Smooth muscle cell (in vitro differentiated cells): ENCODE results near the gene PHF14. TPM values are rescaled to one million over a fixed set of nuclear protein-coding genes. Genes with fewer than 3 reads are reported as not detected.

ENCODE experiments used
- DNase-seq: peaks from one replicate; lab custom pipeline; 2025; ENCODE audit not compliant: unreplicated experiment; lab: John Stamatoyannopoulos, UW
- H2AFZ ChIP-seq: fragments of 200-600 bp; sonication (generic); 2 replicates; pipeline ENCODE4 v1.6.0; 2016; ENCODE audit warnings: antibody characterized with exemption, low read depth, mild to moderate bottlenecking
- H3F3A ChIP-seq: fragments of 200-600 bp; sonication (generic); 2 replicates; pipeline ENCODE4 v1.6.0; 2017; ENCODE audit warnings: antibody characterized with exemption, low read depth
- H3K27ac ChIP-seq: fragments of 200-600 bp; sonication (generic); 2 replicates; pipeline ENCODE4 v1.5.1; 2016; ENCODE audit warnings: low read depth, mild to moderate bottlenecking
- H3K27me3 ChIP-seq: fragments of 200-600 bp; sonication (generic); 2 replicates; pipeline ENCODE4 v1.6.1; 2016; ENCODE audit warnings: low read depth, mild to moderate bottlenecking
- H3K36me3 ChIP-seq: fragments of 200-600 bp; sonication (generic); 2 replicates; pipeline ENCODE4 v1.5.1; 2016; ENCODE audit warnings: low read depth
- H3K4me1 ChIP-seq: fragments of 200-600 bp; sonication (generic); 2 replicates; pipeline ENCODE4 v1.5.1; 2016; ENCODE audit warnings: low read depth
- H3K4me2 ChIP-seq: fragments of 200-600 bp; sonication (generic); 2 replicates; pipeline ENCODE4 v1.6.0; 2016; ENCODE audit warnings: mild to moderate bottlenecking
- H3K4me3 ChIP-seq: fragments of 200-600 bp; sonication (generic); 2 replicates; pipeline ENCODE4 v1.5.1; 2016; ENCODE audit warnings: mild to moderate bottlenecking
- H3K79me2 ChIP-seq: fragments of 200-600 bp; sonication (generic); 2 replicates; pipeline ENCODE4 v1.6.0; 2016; ENCODE audit warnings: low read depth, mild to moderate bottlenecking
- H3K9ac ChIP-seq: fragments of 200-600 bp; sonication (generic); 2 replicates; pipeline ENCODE4 v1.6.0; 2016; ENCODE audit warnings: low read depth
- H3K9me3 ChIP-seq: fragments of 200-600 bp; sonication (generic); replicated peaks from 2 replicates; pipeline ENCODE4 v1.5.1; 2016; ENCODE audit warnings: low read depth
- H4K20me1 ChIP-seq: fragments of 200-600 bp; sonication (generic); 2 replicates; pipeline ENCODE4 v1.6.0; 2016; ENCODE audit warnings: low read depth
- WGBS: methylation state at CpG from one replicate; pipeline ENCODE4 v1.1.7; 2016; ENCODE audit warnings: low lambda C conversion rate; 5-methylcytosine and 5-hydroxymethylcytosine counted together
- polyA plus RNA-seq: library from polyadenylated mRNA; unstranded; fragments of >200 nt; fragmentation: Nextera tagmentation; extraction: Ambion mirVana; gene quantifications from 2 replicates; pipeline ENCODE4 v1.2.1, GENCODE V29; 2016
- total RNA-seq: library from RNA; depleted of rRNA; stranded (reverse); fragments of >200 nt; gene quantifications from 2 replicates; pipeline ENCODE4 v1.2.3, GENCODE V29; 2014
- TF ChIP-seq, protein P1 (sequence below): fragments of 200-600 bp; sonication (generic); IDR thresholded peaks from 2 replicates; pipeline ENCODE4 v1.5.1; 2017; ENCODE audit warnings: borderline replicate concordance, mild to moderate bottlenecking, antibody characterized with exemption; ENCODE audit not compliant: insufficient read depth, poor library complexity, severe bottlenecking

Gene PHF14
- total and polyA plus RNA-seq, 2 experiments from 2014 or later, result 13.2 to 29.2 TPM

GRCh38 chr7:11203683-11204082, 230.0 kb downstream of the PHF14 start:
- Histone ChIP-seq H3K27ac (no peak overlapping the region), H3K36me3 (no peaks in the 10 kb centered on the region), H3K27me3 (no peaks in the 10 kb centered on the region), H2AFZ (no peak overlapping the region), H4K20me1 (no peaks in the 10 kb centered on the region), H3K4me1 (no peaks in the 10 kb centered on the region), H3K4me2 (no peak overlapping the region), H3K9me3 (no peaks in the 10 kb centered on the region), H3K4me3 (no peak overlapping the region), H3F3A (no peaks in the 10 kb centered on the region), H3K79me2 (no peaks in the 10 kb centered on the region), H3K9ac (no peak overlapping the region)
- no peak for DNase-seq
- whole genome bisulfite sequencing, result 95% methylated on average over 3 of the region's 3 CpGs
- TF ChIP-seq, protein P1, sequence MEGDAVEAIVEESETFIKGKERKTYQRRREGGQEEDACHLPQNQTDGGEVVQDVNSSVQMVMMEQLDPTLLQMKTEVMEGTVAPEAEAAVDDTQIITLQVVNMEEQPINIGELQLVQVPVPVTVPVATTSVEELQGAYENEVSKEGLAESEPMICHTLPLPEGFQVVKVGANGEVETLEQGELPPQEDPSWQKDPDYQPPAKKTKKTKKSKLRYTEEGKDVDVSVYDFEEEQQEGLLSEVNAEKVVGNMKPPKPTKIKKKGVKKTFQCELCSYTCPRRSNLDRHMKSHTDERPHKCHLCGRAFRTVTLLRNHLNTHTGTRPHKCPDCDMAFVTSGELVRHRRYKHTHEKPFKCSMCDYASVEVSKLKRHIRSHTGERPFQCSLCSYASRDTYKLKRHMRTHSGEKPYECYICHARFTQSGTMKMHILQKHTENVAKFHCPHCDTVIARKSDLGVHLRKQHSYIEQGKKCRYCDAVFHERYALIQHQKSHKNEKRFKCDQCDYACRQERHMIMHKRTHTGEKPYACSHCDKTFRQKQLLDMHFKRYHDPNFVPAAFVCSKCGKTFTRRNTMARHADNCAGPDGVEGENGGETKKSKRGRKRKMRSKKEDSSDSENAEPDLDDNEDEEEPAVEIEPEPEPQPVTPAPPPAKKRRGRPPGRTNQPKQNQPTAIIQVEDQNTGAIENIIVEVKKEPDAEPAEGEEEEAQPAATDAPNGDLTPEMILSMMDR, result no peak

GRCh38 chr7:11206177-11206899, 232.7 kb downstream of the PHF14 start:
- no peaks in the 10 kb centered on the region for H3K27me3 ChIP-seq
- H3K36me3 ChIP-seq, result no peaks in the 10 kb centered on the region
- DNase-seq, result no peak
- H4K20me1 ChIP-seq, result no peaks in the 10 kb centered on the region
- no peak overlapping the region for H3K9ac ChIP-seq
- no peaks in the 10 kb centered on the region for H3F3A ChIP-seq
- 75% methylated on average over 4 of the region's 4 CpGs for WGBS
- H3K27ac ChIP-seq, result no peak overlapping the region
- no peaks in the 10 kb centered on the region for H3K79me2 ChIP-seq
- TF ChIP-seq, protein P1, result no peak
- no peaks in the 10 kb centered on the region for H3K9me3 ChIP-seq
- H3K4me2 ChIP-seq, result no peak overlapping the region
- H3K4me3 ChIP-seq, result no peak overlapping the region
- H3K4me1 ChIP-seq, result no peaks in the 10 kb centered on the region
- H2AFZ ChIP-seq, result no peak overlapping the region

- Histone ChIP-seq H3K27ac (no peak overlapping the region), H4K20me1 (no peaks in the 10 kb centered on the region), H3K36me3 (no peaks in the 10 kb centered on the region), H3K9me3 (no peaks in the 10 kb centered on the region), H3K4me2 (no peak overlapping the region), H3K27me3 (no peaks in the 10 kb centered on the region), H3K4me1 (no peaks in the 10 kb centered on the region), H3K4me3 (no peak overlapping the region), H2AFZ (no peak overlapping the region), H3F3A (no peaks in the 10 kb centered on the region), H3K9ac (no peak overlapping the region), H3K79me2 (no peaks in the 10 kb centered on the region)
- DNase-seq, result no peak
- TF ChIP-seq, protein P1, result no peak
- 90% methylated on average over 3 of the region's 3 CpGs for WGBS
These were observed 233.9 kb downstream of the PHF14 start for GRCh38 chr7:11207565-11207964.
